ENCODE measurements around the gene WDR26. TPM values are rescaled to one million over a fixed set of nuclear protein-coding genes. Genes with fewer than 3 reads are reported as not detected.

Gene WDR26
- total and polyA plus RNA-seq, 2 of the 4 experiments (the other 2 are of a cell fraction): 23.8 to 46.4 TPM

- Histone ChIP-seq H3K4me2 (ENCODE audit: low read depth, low read length) (no peak overlapping the region), H2BK15ac (ENCODE audit: low read depth, low read length) (no peak overlapping the region), H3K4ac (ENCODE audit: low read depth, low read length) (no peak overlapping the region), H2BK20ac (ENCODE audit: low read depth, low read length) (no peak overlapping the region), H3K56ac (ENCODE audit: extremely low read depth, insufficient read depth, low read length) (no peak overlapping the region), H3K9me1 (ENCODE audit: insufficient read depth, low read length) (peaks cover 2% of the 10 kb centered on the region), H2BK5ac (ENCODE audit: low read depth, low read length, poor library complexity, severe bottlenecking) (no peak overlapping the region), H3K14ac (replicated peaks; ENCODE audit: low read depth, low read length) (no peak overlapping the region), H3K27ac (ENCODE audit: insufficient read depth, low read length) (no peak overlapping the region), H3K4me3 (ENCODE audit: insufficient read depth, low read depth, low read length) (no peak overlapping the region), H3K9me3 (ENCODE audit: control insufficient read depth, insufficient read depth, low read length) (no peaks in the 10 kb centered on the region), H3K4me1 (ENCODE audit: control insufficient read depth, insufficient read depth, low read length) (peaks cover 3% of the 10 kb centered on the region), H2AFZ (replicated peaks; ENCODE audit: low read length, poor library complexity) (no peak overlapping the region), H3K23ac (ENCODE audit: low read depth, low read length) (no peak overlapping the region), H3K36me3 (ENCODE audit: control insufficient read depth, insufficient read depth, low read length) (peaks cover 13% of the 10 kb centered on the region), H3K79me1 (ENCODE audit: low read depth in 1 of 2, low read length in 2 of 2) (peaks cover 0 to 6% of the 10 kb centered on the region in 2 experiments; a peak in 2 of 4 replicates), H3K27me3 (ENCODE audit: control insufficient read depth, insufficient read depth, low read length) (no peaks in the 10 kb centered on the region), H2AK9ac (replicated peaks; ENCODE audit: low read depth, low read length, poor library complexity) (no peak overlapping the region), H3K9ac (ENCODE audit: low read depth, low read length) (no peak overlapping the region), H4K8ac (ENCODE audit: low read depth in 2 of 2, low read length in 2 of 2) (no peak overlapping the region), H2BK120ac (ENCODE audit: low read depth, low read length) (no peak overlapping the region), H2AK5ac (ENCODE audit: low read depth, low read length) (no peak overlapping the region), H4K91ac (ENCODE audit: insufficient read depth, low read depth, low read length) (no peak overlapping the region), H4K20me1 (ENCODE audit: insufficient read depth, low read length) (peaks cover 14% of the 10 kb centered on the region), H3K18ac (ENCODE audit: low read depth, low read length) (no peak overlapping the region), H4K5ac (ENCODE audit: low read depth, low read length) (no peak overlapping the region)
- ChIA-PET POLR2A (ENCODE audit: unreplicated experiment) (no interaction called here), CTCF (no interaction called here)
- intact Hi-C loops (cut with micrococcal nuclease) (no loop called here), in situ Hi-C loops (cut with MboI; ENCODE audit: low sequenced_read_pairs) (no loop called here), dilution Hi-C loops (cut with HindIII; ENCODE audit: low sequenced_read_pairs, unreplicated experiment) (no loop called here)
- WGBS, 2 experiments (ENCODE audit: extremely low coverage in 2 of 2, insufficient read length in 1 of 2): no CpG with 5 or more reads among the region's 4 CpGs
- BruUV-seq (replicated peaks): no TSS peak
- TF ChIP-seq CEBPB (IDR thresholded peaks at IDR 0.05; ENCODE audit: low read depth, low read length) (no peak), FOS (IDR thresholded peaks at IDR 0.05; ENCODE audit: low read depth, low read length) (no peak)
- no peak for DNase-seq
- ATAC-seq (ENCODE audit: low read depth): no peak
Observed at GRCh38 chr1:224381880-224382548, 52.6 kb downstream of the WDR26 start.
